GM12865 (cell line): Measurements from ENCODE around the gene MRPL49.

Experiments used
- DNase-seq: peaks from one replicate; pipeline ENCODE4 v3.0.0; 2010; ENCODE audit warnings: low read depth
- H3K4me3 ChIP-seq: 2 replicates; pipeline ENCODE4 v1.5.1; 2011; ENCODE audit warnings: mild to moderate bottlenecking, low read depth, low read length, control low read depth
- TF ChIP-seq, protein P1 (sequence below): IDR thresholded peaks from 2 replicates; pipeline ENCODE4 v1.5.1; 2011; ENCODE audit warnings: low read length, control low read depth, low read depth, inconsistent platforms; ENCODE audit not compliant: insufficient read depth; ENCODE audit errors: missing control alignments

The MRPL49 gene

GRCh38 chr11:65127473-65128181 lies 5.5 kb downstream of the MRPL49 start:
- DNase-seq: no peak
- H3K4me3 ChIP-seq: no peak overlapping the region
- TF ChIP-seq, protein P1, sequence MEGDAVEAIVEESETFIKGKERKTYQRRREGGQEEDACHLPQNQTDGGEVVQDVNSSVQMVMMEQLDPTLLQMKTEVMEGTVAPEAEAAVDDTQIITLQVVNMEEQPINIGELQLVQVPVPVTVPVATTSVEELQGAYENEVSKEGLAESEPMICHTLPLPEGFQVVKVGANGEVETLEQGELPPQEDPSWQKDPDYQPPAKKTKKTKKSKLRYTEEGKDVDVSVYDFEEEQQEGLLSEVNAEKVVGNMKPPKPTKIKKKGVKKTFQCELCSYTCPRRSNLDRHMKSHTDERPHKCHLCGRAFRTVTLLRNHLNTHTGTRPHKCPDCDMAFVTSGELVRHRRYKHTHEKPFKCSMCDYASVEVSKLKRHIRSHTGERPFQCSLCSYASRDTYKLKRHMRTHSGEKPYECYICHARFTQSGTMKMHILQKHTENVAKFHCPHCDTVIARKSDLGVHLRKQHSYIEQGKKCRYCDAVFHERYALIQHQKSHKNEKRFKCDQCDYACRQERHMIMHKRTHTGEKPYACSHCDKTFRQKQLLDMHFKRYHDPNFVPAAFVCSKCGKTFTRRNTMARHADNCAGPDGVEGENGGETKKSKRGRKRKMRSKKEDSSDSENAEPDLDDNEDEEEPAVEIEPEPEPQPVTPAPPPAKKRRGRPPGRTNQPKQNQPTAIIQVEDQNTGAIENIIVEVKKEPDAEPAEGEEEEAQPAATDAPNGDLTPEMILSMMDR: no peak

DNA sequence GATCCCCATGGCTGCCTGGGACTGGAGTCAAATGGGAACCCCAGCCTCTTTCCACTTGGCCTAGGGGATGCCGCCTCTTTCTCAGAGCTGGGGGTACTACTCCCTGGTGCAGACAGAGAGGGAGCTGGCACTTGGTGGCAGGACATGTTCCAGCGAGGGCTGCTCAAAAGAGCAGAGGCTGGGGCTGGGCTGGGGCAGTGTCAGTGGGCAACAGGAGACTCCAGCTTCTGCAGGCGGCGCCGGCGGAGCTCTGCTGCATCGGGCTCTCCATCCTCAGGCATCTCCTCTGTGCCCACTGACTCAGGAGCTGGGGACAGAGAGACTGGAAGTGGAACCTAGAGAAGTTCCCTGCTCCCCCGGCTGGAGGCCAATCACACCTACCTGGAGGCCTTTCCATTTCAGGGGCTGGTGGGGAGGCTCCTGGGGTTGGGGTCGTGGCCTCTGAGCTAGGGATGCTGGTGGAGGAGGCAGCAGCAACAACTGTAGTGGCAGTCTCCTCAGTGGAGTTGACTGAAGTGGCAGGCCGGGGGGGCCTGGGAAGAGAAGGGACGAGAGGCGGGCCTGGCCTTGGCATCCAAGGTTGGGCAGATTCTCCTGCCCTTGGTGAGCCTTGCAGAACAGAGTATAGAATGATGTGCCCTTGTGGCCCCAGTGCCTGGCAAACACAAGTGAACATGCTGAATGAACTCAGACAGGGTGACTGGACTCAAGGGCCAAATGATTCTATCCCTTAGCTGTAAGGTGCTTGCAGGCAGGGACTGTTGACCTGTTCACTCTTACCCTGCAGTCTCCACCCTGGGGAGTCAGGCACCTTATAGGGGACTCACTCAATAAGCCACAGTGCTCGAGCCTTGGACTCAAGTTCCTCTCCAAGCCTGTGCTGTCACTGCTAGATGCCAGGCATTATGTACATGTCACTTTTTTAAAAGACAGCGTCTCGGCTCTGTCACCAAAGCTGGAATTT lies 6.3 kb downstream of the MRPL49 start:
- TF ChIP-seq, protein P1: no peak
- no peak overlapping the region for H3K4me3 ChIP-seq
- DNase-seq: no peak

- TF ChIP-seq, protein P1: no peak
- no peak overlapping the region for H3K4me3 ChIP-seq
- DNase-seq: no peak
These were observed 7.7 kb downstream of the MRPL49 start for GRCh38 chr11:65129649-65130441.

DNA sequence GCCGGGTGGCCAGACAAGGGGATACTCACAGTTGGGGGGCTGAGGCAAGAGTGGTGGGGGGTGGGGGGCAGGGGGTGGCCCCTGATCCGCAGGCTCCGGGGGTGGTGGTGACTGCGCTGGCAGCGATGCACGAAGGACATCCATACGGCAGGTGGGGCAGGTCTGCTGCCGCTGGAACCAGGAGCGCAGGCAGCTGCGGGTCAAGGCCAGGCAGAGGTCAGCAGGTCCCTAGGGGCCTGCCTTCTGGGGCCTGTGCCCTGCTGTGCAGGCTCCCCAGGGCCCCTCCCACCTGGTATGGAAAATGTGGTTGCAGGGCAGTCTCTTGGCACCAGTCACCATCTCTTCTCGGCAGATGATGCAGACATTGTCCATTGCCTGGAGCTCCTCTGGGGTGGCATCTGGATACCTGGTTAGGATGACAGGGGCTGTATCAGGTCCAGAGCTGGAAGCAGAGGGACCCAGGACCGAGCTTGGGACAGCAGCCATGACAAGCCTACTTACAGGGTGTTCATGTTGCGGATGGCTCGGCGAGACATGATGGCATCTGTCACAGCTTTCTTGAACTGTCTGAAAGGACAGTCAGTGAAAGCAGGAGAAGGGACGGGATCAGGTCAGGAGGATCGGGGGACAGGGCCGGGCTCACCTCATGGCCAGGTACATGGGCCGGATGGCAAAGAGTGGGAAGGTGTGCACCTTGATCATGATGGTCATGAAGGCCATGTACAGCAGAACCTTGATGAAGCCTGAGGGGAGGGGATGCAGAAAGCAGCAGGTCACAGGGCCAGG lies 8.7 kb downstream of the MRPL49 start:
- TF ChIP-seq, protein P1: no peak
- no peak overlapping the region for H3K4me3 ChIP-seq
- no peak for DNase-seq

DNA sequence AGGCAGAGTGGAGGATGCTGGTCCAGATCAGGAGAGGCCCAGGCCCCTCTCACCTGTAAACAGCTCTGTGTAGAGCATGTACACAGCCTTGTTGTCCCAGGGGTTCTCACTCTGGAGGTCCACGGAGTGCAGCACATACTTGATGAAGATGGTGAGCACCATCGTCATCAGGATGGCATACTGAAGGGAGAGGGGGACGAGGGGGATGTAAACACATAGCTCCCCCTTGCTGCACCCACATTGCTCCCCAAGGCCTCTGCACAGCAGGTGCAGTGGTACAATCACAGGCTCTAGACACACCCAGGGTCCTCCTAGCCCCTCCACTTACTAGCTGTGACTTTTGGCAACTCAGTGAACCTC lies 9.3 kb downstream of the MRPL49 start:
- no peak overlapping the region for H3K4me3 ChIP-seq
- TF ChIP-seq, protein P1: no peak
- DNase-seq: no peak

DNA sequence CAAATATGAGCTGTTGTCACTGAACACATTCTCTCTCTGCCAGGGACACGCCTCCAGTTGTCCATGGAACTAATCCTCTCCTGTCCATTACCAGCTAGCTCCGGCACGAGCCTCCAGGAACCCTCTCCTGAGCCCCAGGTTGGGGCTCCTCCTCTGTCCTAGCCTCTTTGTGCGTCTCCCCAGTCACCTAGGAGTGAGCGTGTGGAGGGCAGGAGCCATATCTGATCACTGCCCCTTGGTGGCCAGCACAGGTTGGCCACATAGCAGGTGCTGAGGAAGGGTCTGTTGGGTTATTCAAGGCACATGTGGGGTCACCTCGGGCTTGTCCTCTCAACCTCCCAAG lies 9.7 kb downstream of the MRPL49 start:
- DNase-seq: no peak
- peak overlapping the region; percentile 78 for H3K4me3 ChIP-seq
- TF ChIP-seq, protein P1: no peak
